WTC11 (cell line): ENCODE data around the gene CPNE5. TPM values are rescaled to one million over a fixed set of nuclear protein-coding genes. Genes with fewer than 3 reads are reported as not detected.

Experiments used
- ATAC-seq: fragments of 200-7000 bp; cut with Tn5 transposase; 2 replicates; pipeline ENCODE4 v1.10.0; 2021; ENCODE audit warnings: mild to moderate bottlenecking, moderate library complexity
- CTCF ChIA-PET: fragments of 300-600 bp; sonication (Branson Sonifier 250); formaldehyde crosslinking; loops from one replicate; lab custom pipeline; 2021; ENCODE audit warnings: antibody characterized with exemption; lab: Charles Lee
- POLR2A ChIA-PET: fragments of 350-600 bp; sonication (Branson Sonifier 250); formaldehyde crosslinking; loops from one replicate; lab custom pipeline; 2021; ENCODE audit warnings: antibody characterized with exemption; lab: Charles Lee
- DNase-seq: peaks from one replicate; pipeline ENCODE4 v3.0.0; 2021; ENCODE audit warnings: low spot score
- H3K27ac Mint-ChIP-seq: 2 replicates; pipeline ENCODE4 v1.8.0; 2021; ENCODE audit warnings: mixed read lengths
- H3K27me3 Mint-ChIP-seq: 2 replicates; pipeline ENCODE4 v1.8.0; 2021; ENCODE audit warnings: low read depth, mild to moderate bottlenecking, moderate library complexity, mixed read lengths
- H3K36me3 Mint-ChIP-seq: 2 replicates; pipeline ENCODE4 v1.8.0; 2021; ENCODE audit warnings: mixed read lengths
- H3K4me1 Mint-ChIP-seq: 2 replicates; pipeline ENCODE4 v1.8.0; 2022; ENCODE audit warnings: mixed read lengths
- H3K4me3 Mint-ChIP-seq: 2 replicates; pipeline ENCODE4 v1.8.0; 2021; ENCODE audit warnings: mild to moderate bottlenecking, moderate library complexity, mixed read lengths
- H3K9me3 Mint-ChIP-seq: 2 replicates; pipeline ENCODE4 v1.8.0; 2021; ENCODE audit warnings: mixed read lengths
- ARID4B ChIP-seq: sonication (generic); formaldehyde crosslinking; IDR thresholded peaks from 2 replicates; pipeline ENCODE4 v1.8.0; 2023; ENCODE audit warnings: missing genetic modification reagents, mild to moderate bottlenecking, borderline replicate concordance
- ATF3 ChIP-seq: sonication (generic); formaldehyde crosslinking; conservative IDR thresholded peaks from 2 replicates; pipeline ENCODE4 v1.8.1; 2022; ENCODE audit warnings: mild to moderate bottlenecking, missing genetic modification reagents
- CREB1 ChIP-seq: sonication (generic); formaldehyde crosslinking; IDR thresholded peaks from 2 replicates; pipeline ENCODE4 v1.8.0; 2023; ENCODE audit warnings: mild to moderate bottlenecking, missing genetic modification reagents
- CREM ChIP-seq: sonication (generic); formaldehyde crosslinking; IDR thresholded peaks from 2 replicates; pipeline ENCODE4 v1.8.1; 2022; ENCODE audit warnings: mild to moderate bottlenecking, missing genetic modification reagents, moderate library complexity
- E2F5 ChIP-seq: sonication (generic); formaldehyde crosslinking; IDR thresholded peaks from 2 replicates; pipeline ENCODE4 v1.8.1; 2022; ENCODE audit warnings: mild to moderate bottlenecking, moderate library complexity, missing genetic modification reagents
- GABPB1 ChIP-seq: sonication (generic); formaldehyde crosslinking; IDR thresholded peaks from 2 replicates; pipeline ENCODE4 v1.8.1; 2023; ENCODE audit warnings: mild to moderate bottlenecking, missing genetic modification reagents
- GRHL2 ChIP-seq: fragments of 250-450 bp; sonication (Bioruptor Pico); IDR thresholded peaks from 2 replicates; pipeline ENCODE4 v1.8.0; 2022; ENCODE audit warnings: mild to moderate bottlenecking, moderate library complexity; ENCODE audit not compliant: insufficient replicate concordance, severe bottlenecking
- NFATC4 ChIP-seq: fragments of 250-450 bp; sonication (Bioruptor Pico); IDR thresholded peaks from 2 replicates; pipeline ENCODE4 v1.9.0; 2021; ENCODE audit warnings: mild to moderate bottlenecking
- NR2C2 ChIP-seq: sonication (generic); formaldehyde crosslinking; IDR thresholded peaks from 2 replicates; pipeline ENCODE4 v1.8.0; 2022; ENCODE audit warnings: mild to moderate bottlenecking, missing genetic modification reagents
- PREB ChIP-seq: sonication (generic); formaldehyde crosslinking; IDR thresholded peaks from 2 replicates; pipeline ENCODE4 v1.8.1; 2022; ENCODE audit warnings: mild to moderate bottlenecking, missing genetic modification reagents, moderate library complexity, borderline replicate concordance
- RELA ChIP-seq: sonication (generic); formaldehyde crosslinking; IDR thresholded peaks from 2 replicates; pipeline ENCODE4 v1.8.1; 2022; ENCODE audit warnings: missing genetic modification reagents, mild to moderate bottlenecking, borderline replicate concordance
- RORB ChIP-seq: fragments of 250-450 bp; sonication (Bioruptor Pico); IDR thresholded peaks from 2 replicates; pipeline ENCODE4 v1.9.0; 2021; ENCODE audit warnings: mild to moderate bottlenecking
- TCF7 ChIP-seq: sonication (generic); formaldehyde crosslinking; IDR thresholded peaks from 2 replicates; pipeline ENCODE4 v1.8.0; 2022; ENCODE audit warnings: mild to moderate bottlenecking, low read depth, missing genetic modification reagents, moderate library complexity
- USF1 ChIP-seq: sonication (generic); formaldehyde crosslinking; IDR thresholded peaks from 2 replicates; pipeline ENCODE4 v1.8.0; 2022; ENCODE audit warnings: mild to moderate bottlenecking, missing genetic modification reagents
- USF2 ChIP-seq: sonication (generic); formaldehyde crosslinking; IDR thresholded peaks from 2 replicates; pipeline ENCODE4 v1.8.1; 2023; ENCODE audit warnings: mild to moderate bottlenecking, missing genetic modification reagents, moderate library complexity
- ZBTB43 ChIP-seq: sonication (generic); formaldehyde crosslinking; IDR thresholded peaks from 2 replicates; pipeline ENCODE4 v1.8.1; 2023; ENCODE audit warnings: mild to moderate bottlenecking, missing genetic modification reagents
- ZNF281 ChIP-seq: sonication (generic); formaldehyde crosslinking; IDR thresholded peaks from 2 replicates; pipeline ENCODE4 v1.8.0; 2023; ENCODE audit warnings: mild to moderate bottlenecking, missing genetic modification reagents
- ZSCAN18 ChIP-seq: fragments of 250-450 bp; sonication (Bioruptor Pico); IDR thresholded peaks from 2 replicates; pipeline ENCODE4 v2.1.2; 2022; ENCODE audit warnings: mild to moderate bottlenecking, moderate library complexity
- total RNA-seq: library from RNA; stranded (reverse); gene quantifications from 3 replicates; pipeline ENCODE4 v1.2.3, GENCODE V29; 2021

The CPNE5 gene
- total RNA-seq, 1 experiment from 2014 or later: 0.44 TPM

- TF ChIP-seq ZSCAN18 (CRISPR knock-in tag): no peak
- no peak for TF ChIP-seq RORB (CRISPR knock-in tag)
- no peak for TF ChIP-seq E2F5 (CRISPR knock-in tag)
- TF ChIP-seq NR2C2 (CRISPR knock-in tag): no peak
- no peak for TF ChIP-seq CREB1 (CRISPR knock-in tag)
- no peak for TF ChIP-seq ATF3 (CRISPR knock-in tag)
- no peak for TF ChIP-seq USF1 (CRISPR knock-in tag)
- no peak for TF ChIP-seq ZNF281 (CRISPR knock-in tag)
- TF ChIP-seq ARID4B: no peak
Observed at GRCh38 chr6:36721369-36722140, 117.7 kb downstream of the CPNE5 start (continued).

- Mint-ChIP-seq H3K9me3 (no peaks in the 10 kb centered on the region), H3K27me3 (no peaks in the 10 kb centered on the region), H3K4me1 (peaks cover 2% of the 10 kb centered on the region; the same call in 1 of the 2 replicates), H3K4me3 (no peak overlapping the region), H3K36me3 (no peaks in the 10 kb centered on the region), H3K27ac (no peak overlapping the region)
- ChIA-PET POLR2A (interaction anchor here (0.6 to 1.0 kb wide), 2 partner anchors 16 to 1454 kb away, joined by 3 read pairs; no protein-coding TSS in a partner anchor), CTCF (interaction anchor here (0.6 to 1.6 kb wide), 3 partner anchors 15 to 105 kb away, joined by 3 to 7 read pairs (median 4); no protein-coding TSS in a partner anchor)
- ATAC-seq (no peak), DNase-seq (no peak)
- TF ChIP-seq RELA (CRISPR knock-in tag) (no peak), GRHL2 (no peak), TCF7 (CRISPR knock-in tag) (no peak), PREB (CRISPR knock-in tag) (no peak), GABPB1 (CRISPR knock-in tag) (no peak), ZBTB43 (CRISPR knock-in tag) (no peak), CREM (CRISPR knock-in tag) (no peak), CREB1 (CRISPR knock-in tag) (no peak), NFATC4 (CRISPR knock-in tag) (no peak), USF2 (CRISPR knock-in tag) (no peak)
Observed at GRCh38 chr6:36720251-36721141, 118.7 kb downstream of the CPNE5 start.
